ENCODE results near the gene EMCN. TPM values are rescaled to one million over a fixed set of nuclear protein-coding genes. Genes with fewer than 3 reads are reported as not detected.
"Not testable (repeated sequence)": the region's sequence is repeated elsewhere in the genome, so short reads cannot be mapped to it uniquely, and the experiment has no call there.

EMCN gene, protein sequence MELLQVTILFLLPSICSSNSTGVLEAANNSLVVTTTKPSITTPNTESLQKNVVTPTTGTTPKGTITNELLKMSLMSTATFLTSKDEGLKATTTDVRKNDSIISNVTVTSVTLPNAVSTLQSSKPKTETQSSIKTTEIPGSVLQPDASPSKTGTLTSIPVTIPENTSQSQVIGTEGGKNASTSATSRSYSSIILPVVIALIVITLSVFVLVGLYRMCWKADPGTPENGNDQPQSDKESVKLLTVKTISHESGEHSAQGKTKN
- total RNA-seq (2014; rRNA removed; shearing (Covaris generic)) = 0.30 TPM in 1 of 2 replicates, not detected in the other

DNA sequence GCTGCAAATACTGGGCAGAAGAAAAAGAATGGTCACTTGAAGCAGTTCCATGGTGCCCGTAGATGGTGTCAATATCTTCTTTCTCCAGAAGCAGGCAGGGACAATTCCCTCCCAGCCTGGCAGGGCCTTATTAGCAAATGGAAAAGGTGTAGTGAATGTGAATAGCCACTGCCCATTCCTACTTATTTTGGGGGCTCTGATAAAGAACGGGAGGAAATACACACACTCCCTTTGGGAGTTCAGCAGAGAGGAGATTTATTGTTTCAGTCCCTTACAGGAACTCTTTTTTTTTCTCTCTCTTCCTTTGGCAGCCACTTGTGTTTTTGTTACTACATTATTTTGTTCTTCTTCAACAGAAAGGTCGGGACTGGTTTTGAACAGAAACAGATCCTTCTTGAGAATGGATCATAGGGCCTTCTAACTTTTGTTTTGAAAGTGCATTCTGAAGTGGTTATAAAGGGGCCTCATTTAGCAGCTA is at the start of gene EMCN:
TSS of gene EMCN (minus strand) at position 159 of the 478 bp plus-strand sequence. CDS start at position 51, 108 bp downstream.
- no peak for DNase-seq
- H3K27ac ChIP-seq = no peak within 1 kb of the TSS
- no peaks in the 10 kb centered on the region for H3K27me3 ChIP-seq
- H3K4me1 ChIP-seq = no peaks in the 10 kb centered on the region
- H3K9me3 ChIP-seq (replicated peaks) = no peaks in the 10 kb centered on the region
- no peaks in the 10 kb centered on the region for H3K36me3 ChIP-seq
- H3K4me3 ChIP-seq = no peak within 1 kb of the TSS

DNA sequence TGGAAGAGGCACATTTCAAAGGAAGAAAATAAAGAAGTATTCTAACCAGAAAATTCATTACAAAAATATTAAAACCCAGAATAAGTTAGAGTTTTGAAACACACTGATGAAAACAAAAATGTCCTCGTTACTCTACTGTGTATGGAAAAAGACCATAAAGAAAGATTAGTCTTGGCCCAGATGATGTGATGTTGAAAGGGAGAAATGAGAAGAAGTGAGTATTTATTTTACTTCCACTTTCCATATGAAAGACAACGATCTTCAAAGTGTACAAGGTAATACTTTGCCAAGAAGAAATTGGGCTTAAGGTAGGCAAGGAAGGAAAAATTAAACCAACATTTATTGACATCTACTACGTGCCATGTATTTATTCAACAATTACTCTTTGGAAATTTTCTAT is 48.6 kb upstream of the EMCN start:
- no peak overlapping the region for H3K4me3 ChIP-seq
- H3K4me1 ChIP-seq = no peaks in the 10 kb centered on the region
- H3K9me3 ChIP-seq (replicated peaks) = no peaks in the 10 kb centered on the region
- no peak for DNase-seq
- no peaks in the 10 kb centered on the region for H3K27me3 ChIP-seq
- no peaks in the 10 kb centered on the region for H3K36me3 ChIP-seq
- no peak overlapping the region for H3K27ac ChIP-seq

DNA sequence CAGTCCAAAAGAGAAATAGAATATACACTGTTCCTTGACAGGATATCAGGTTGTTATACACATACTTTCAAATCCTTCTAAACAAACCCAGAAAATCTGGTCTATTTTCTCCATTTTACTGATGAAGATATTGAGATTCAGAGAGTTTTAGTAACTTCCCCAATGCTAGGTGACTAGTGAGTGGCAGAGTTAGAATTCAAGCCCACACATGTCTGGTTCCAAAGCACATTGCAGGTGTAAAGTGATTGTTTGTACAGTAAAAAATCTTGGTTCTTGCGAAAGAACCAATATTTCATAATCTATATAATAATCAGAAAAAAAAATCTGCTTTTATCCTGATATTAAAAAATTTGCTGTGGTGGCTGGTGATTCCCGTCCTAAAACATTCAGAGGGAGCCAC is 39.5 kb upstream of the EMCN start:
- Histone ChIP-seq H3K27me3 (no peaks in the 10 kb centered on the region), H3K9me3 (replicated peaks) (no peaks in the 10 kb centered on the region), H3K4me1 (no peaks in the 10 kb centered on the region), H3K4me3 (no peak overlapping the region), H3K36me3 (no peaks in the 10 kb centered on the region), H3K27ac (no peak overlapping the region)
- DNase-seq = no peak

DNA sequence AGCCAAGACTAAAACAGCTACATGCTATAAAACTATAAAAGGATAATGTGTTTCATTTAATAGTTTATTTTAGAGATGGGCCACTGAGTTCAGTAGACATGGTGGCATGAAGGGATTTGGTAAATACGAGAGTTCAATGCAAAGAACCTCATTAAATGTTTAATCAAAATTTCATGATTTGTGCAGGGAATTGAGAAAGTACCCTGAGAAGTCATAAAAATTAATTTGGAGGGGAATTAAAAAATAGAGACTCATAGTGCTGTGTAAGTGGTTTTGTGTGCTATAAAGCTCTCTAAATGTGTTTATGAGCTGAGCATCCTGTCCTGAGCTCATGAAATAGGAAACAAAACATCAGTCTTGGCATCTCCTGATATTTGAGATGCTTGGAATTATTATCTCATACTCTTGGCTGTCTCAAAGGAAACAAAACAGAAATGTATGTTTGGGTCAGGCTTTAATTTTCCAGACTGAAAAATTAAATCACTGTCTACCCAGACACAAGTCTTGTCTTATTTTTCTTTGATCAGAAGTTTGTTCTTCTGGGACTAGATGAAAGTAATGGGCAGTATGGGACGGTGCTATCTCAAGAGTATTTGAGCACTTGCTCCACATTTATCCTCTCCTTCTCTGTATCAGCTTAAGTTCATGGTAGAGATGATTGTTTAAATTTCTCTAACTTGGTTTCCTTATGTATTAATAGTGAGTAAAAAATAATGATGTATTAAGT is 38.0 kb upstream of the EMCN start:
- H3K27ac ChIP-seq = no peak overlapping the region
- no peaks in the 10 kb centered on the region for H3K36me3 ChIP-seq
- H3K4me3 ChIP-seq = no peak overlapping the region
- no peaks in the 10 kb centered on the region for H3K4me1 ChIP-seq
- no peaks in the 10 kb centered on the region for H3K9me3 ChIP-seq (replicated peaks)
- H3K27me3 ChIP-seq = no peaks in the 10 kb centered on the region
- no peak for DNase-seq

DNA sequence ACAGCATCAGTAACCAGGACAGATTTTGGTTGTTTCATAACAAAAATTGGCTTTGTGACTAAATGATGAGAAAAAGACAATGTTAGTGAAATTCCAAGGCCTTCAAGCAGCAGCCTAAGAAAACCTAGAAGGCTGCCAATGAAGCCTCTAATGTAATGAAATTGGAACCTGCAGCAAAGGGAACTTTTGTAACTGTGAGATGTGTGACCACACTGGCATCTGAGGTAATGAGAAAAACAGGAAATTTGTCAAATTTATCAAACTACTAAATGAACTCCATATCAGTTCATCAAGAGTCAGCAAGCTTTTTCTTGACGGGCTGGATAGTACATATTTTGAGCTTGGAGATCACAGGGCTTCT is 30.4 kb upstream of the EMCN start:
- no peak for DNase-seq
- H3K27ac ChIP-seq = no peak overlapping the region
- H3K9me3 ChIP-seq (replicated peaks) = no peaks in the 10 kb centered on the region
- H3K36me3 ChIP-seq = no peaks in the 10 kb centered on the region
- no peaks in the 10 kb centered on the region for H3K27me3 ChIP-seq
- H3K4me1 ChIP-seq = peaks cover 6% of the 10 kb centered on the region
- H3K4me3 ChIP-seq = no peak overlapping the region

DNA sequence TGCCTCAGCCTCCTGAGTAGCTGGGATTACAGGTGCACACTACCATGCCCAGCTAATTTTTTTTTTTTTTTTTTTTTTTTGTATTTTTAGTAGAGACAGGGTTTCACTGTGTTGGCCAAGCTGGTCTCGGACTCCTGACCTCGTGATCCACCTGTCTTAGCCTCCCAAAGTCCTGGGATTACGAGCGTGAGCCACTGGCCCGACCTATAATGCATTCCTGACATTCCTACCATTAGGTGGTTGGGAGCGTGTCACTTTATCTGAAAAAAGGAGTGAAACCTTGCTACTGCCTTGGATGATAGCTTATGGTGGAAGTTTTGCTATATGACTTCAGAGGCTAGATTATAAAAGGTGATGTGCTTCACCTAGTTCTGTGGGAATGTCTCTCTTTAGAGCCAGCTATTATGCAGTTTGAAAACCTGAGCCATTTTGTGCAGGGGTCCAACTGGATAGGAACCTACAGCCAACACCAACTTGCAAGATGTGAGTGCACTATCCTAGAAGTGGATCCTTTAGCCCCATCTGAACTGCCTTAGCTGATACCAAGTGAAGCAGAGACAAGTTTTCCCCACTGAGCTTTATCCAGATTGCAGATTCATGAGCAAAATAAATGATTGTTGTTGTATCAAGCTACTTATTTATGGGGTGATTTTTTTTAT is 29.8 kb upstream of the EMCN start:
- Histone ChIP-seq H3K27me3 (no peaks in the 10 kb centered on the region), H3K36me3 (no peaks in the 10 kb centered on the region), H3K4me3 (no peak overlapping the region), H3K27ac (no peak overlapping the region), H3K9me3 (replicated peaks) (no peaks in the 10 kb centered on the region), H3K4me1 (peaks cover 6% of the 10 kb centered on the region)
- peak; percentile 19 for DNase-seq

DNA sequence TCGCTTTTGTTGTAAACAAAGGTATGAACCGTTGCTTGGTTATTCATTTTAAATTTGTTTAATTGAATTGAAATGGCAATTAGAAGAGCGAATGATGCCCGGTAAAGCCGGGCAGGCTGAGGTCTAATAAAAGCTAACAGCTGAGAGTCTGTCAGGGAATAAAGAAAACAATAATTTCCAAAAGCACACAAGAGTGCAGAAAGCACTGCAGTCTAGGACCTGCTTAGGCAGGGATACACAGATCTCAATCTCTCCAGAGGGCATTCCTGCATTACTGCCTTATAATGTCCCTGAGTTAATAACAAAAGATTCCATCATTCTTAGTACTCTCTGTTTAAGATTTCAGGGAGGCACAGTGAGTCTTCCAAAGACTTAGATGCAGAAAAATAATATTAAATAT is 27.6 kb upstream of the EMCN start:
- Histone ChIP-seq H3K4me3 (no peak overlapping the region), H3K36me3 (no peaks in the 10 kb centered on the region), H3K9me3 (replicated peaks) (no peaks in the 10 kb centered on the region), H3K27me3 (no peaks in the 10 kb centered on the region), H3K27ac (no peak overlapping the region), H3K4me1 (peaks cover 6% of the 10 kb centered on the region)
- no peak for DNase-seq

DNA sequence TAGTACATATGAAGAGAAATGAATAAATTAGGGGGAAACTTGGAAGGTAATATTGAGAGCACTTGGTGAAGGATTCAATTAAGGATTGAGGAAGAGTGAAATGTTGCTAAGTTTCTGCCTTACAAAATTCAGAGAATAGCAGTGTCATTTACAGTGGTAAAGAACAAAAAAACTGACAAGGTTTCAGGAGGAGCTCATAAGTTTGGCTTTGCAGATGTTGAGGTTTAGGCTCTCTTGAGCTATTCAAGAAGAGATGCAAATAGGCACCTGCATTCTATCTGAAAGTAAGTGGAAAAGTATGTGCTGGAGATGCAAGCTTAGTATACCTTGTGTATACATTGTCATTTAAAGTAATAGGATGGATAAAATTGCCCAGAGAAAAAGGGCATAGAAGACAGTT is 22.3 kb upstream of the EMCN start:
- Histone ChIP-seq H3K4me1 (no peaks in the 10 kb centered on the region), H3K27ac (no peak overlapping the region), H3K9me3 (replicated peaks) (no peaks in the 10 kb centered on the region), H3K4me3 (no peak overlapping the region), H3K36me3 (no peaks in the 10 kb centered on the region), H3K27me3 (no peaks in the 10 kb centered on the region)
- no peak for DNase-seq

DNA sequence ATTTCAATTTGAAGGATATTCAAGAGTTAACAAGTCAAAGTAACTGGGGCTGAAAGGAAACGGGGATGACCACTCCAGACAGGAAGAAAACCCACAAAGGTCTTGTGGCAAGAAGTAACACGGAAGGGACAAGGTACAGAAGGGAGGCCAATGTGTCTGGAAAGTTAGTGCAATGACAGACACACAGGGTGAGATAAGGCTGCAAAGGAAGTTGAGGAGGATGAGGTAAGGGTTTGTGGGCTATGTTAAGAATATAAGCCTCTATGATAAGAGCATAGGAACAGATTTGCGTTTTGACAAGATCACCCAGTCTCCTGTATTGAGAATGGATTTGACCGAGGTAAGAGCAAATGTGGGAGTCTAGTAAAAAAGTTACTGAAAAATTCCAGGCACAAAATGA is 21.9 kb upstream of the EMCN start:
- no peak for DNase-seq
- Histone ChIP-seq H3K27me3 (no peaks in the 10 kb centered on the region), H3K36me3 (no peaks in the 10 kb centered on the region), H3K4me3 (no peak overlapping the region), H3K27ac (no peak overlapping the region), H3K9me3 (replicated peaks) (no peaks in the 10 kb centered on the region), H3K4me1 (no peaks in the 10 kb centered on the region)

DNA sequence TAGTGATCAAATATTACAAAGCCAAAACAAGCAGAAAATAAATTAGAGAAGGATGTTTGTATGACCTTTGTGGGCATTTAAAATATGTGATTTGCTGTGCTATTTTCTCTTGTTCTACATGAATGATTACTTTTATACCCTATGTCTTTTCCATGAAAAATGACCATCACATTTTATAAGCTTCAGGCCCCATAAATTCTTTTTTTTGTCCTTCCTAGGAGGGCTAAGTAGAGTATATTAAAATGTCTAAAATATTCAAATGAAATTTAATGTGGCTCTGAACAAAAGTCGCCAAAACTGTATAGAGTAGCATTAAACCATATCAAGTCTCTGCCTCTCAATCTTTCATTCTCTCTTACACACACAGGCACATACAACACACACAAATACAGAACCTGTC is 15.9 kb upstream of the EMCN start:
- H3K4me1 ChIP-seq = no peaks in the 10 kb centered on the region
- H3K9me3 ChIP-seq (replicated peaks) = no peaks in the 10 kb centered on the region
- H3K27me3 ChIP-seq = no peaks in the 10 kb centered on the region
- H3K36me3 ChIP-seq = no peaks in the 10 kb centered on the region
- H3K27ac ChIP-seq = no peak overlapping the region
- no peak overlapping the region for H3K4me3 ChIP-seq
- DNase-seq = no peak

DNA sequence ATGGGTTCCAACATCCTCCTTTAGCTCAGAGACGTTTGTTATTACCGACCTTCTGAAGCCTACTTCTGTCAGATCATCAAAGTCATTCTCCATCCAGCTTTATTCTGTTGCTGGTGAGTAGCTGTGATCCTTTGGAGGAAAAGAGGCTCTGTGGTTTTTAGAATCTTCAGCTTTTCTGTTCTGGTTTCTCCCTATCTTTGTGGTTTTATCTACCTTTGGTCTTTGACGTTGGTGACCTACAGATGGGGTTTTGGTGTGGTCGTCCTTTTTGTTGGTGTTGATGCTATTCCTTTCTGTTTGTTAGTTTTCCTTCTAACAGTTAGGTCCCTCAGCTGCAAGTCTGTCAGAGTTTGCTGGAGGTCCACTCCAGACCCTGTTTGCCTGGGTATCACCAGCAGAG is 12.3 kb upstream of the EMCN start:
- H3K4me1 ChIP-seq; H3K27me3 ChIP-seq; H3K4me3 ChIP-seq; DNase-seq; H3K27ac ChIP-seq; H3K9me3 ChIP-seq (replicated peaks); H3K36me3 ChIP-seq: not testable (repeated sequence)

DNA sequence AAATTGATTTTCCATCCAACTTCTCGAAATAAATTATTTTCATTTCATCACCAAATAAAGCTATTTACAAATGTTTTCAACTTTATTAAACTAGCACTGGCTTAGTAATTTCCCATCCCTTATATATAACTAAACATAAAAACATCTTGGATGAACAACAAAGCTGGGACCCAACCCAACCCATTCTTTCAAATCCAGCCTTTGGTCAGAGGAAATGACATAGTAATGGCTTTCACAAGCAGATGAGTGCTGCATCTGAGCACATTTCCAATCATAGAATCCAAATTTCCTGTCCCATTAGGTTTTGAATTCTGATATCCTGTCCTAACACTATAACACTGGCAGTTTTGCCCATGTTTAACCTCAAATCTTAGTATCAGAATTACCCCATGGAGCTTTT is 7.9 kb upstream of the EMCN start:
- Histone ChIP-seq H3K4me1 (no peaks in the 10 kb centered on the region), H3K9me3 (replicated peaks) (no peaks in the 10 kb centered on the region), H3K27me3 (no peaks in the 10 kb centered on the region), H3K36me3 (no peaks in the 10 kb centered on the region), H3K4me3 (no peak overlapping the region), H3K27ac (no peak overlapping the region)
- DNase-seq = no peak

DNA sequence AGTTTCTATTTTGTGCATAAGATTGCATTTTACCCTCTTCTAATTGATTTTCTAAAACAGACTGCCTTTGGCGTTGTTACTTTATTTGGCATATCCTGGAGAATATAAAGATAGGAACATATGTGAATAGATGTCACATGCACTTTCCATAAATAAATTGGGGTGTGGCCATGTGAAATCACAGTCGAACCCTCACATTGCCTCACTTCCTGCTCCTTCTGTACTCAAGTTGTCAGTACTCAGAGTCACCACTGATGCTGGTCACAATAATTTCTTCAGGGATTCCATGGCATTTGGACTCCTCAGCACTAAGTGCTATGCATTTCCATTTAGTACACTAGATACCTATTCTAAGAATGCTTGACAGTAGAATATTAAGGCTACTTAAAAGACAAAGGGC is 1.4 kb upstream of the EMCN start:
- H3K36me3 ChIP-seq = no peaks in the 10 kb centered on the region
- no peak overlapping the region for H3K4me3 ChIP-seq
- DNase-seq = no peak
- no peaks in the 10 kb centered on the region for H3K27me3 ChIP-seq
- H3K9me3 ChIP-seq (replicated peaks) = no peaks in the 10 kb centered on the region
- H3K27ac ChIP-seq = no peak overlapping the region
- no peaks in the 10 kb centered on the region for H3K4me1 ChIP-seq

DNA sequence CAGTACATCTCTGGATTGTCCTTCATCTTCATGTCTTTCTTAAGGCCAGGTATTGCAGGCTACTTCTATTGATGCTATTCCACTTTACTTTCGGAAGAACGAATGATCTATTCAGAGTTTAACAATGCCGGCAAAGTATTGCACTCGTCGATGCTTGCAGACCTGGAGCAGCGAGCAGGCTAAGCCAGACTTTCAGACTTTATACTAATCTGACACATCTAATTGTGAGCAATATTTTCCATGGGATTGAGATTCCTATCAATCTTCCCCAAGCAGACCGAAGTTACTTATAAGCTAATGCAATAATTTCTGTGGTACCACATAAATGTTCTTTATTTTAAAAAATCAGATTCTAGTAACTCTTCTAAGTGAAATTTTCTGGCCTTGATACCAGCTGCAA is 1.6 kb downstream of the EMCN start:
- Histone ChIP-seq H3K9me3 (replicated peaks) (no peaks in the 10 kb centered on the region), H3K4me1 (no peaks in the 10 kb centered on the region), H3K4me3 (no peak overlapping the region), H3K27ac (no peak overlapping the region), H3K36me3 (no peaks in the 10 kb centered on the region), H3K27me3 (no peaks in the 10 kb centered on the region)
- no peak for DNase-seq

DNA sequence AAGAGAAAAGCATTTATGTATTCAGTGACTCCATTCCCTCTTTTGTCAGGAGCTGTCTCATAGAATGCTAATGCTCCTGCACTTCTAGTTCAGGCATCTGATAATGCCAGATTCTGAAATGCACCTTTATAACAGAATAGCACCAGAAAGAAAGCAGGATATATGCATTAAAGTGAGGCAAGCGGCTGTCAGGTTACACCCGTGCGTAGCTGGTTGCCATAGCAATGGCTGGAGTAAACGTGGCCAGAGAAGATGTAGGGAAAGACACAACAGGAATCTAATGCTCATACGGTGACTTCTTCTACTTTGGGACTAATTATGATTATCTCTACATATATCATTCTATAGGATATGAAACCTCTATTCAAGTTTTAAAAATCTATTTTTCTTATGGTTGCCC is 5.9 kb downstream of the EMCN start:
- Histone ChIP-seq H3K36me3 (no peaks in the 10 kb centered on the region), H3K9me3 (replicated peaks) (no peaks in the 10 kb centered on the region), H3K27ac (no peak overlapping the region), H3K4me3 (no peak overlapping the region), H3K4me1 (no peaks in the 10 kb centered on the region), H3K27me3 (no peaks in the 10 kb centered on the region)
- DNase-seq = no peak
